Right ventricle myocardium inferior (tissue), 1 donor: ENCODE data around the gene RGS9. TPM values are rescaled to one million over a fixed set of nuclear protein-coding genes. Genes with fewer than 3 reads are reported as not detected.
A peak's percentile ranks its signal among the peaks of the same experiment; 100 is the strongest.

Experiments used
- ATAC-seq: fragments of 200-7000 bp; cut with Tn5 transposase; one replicate; pipeline ENCODE4 v1.9.1; 2020; ENCODE audit warnings: mild to moderate bottlenecking, moderate library complexity
- DNase-seq: peaks from one replicate; pipeline ENCODE4 v3.0.0; 2021; ENCODE audit errors: missing footprints
- intact Hi-C: fragments of 100-400 bp; cut with DNase I; formaldehyde crosslinking; loops from one replicate; pipeline ENCODE4 v1.11.0; 2022
- total RNA-seq: library from RNA; stranded (reverse); fragmentation: NEBNext Ultra II Directional; extraction: Animal tissue kit (Norgen Biotek cat#: 25700); gene quantifications from one replicate; pipeline ENCODE4 v1.2.1, GENCODE V29; 2021
- donor health status: DM: no; HTN: yes; CAD: no; lungs with severe emphysema.

The RGS9 gene
- total RNA-seq, 1 donor from 2014 or later: 2.8 TPM

- DNase-seq (no peak), ATAC-seq (no peak)
- intact Hi-C loops: no loop called here
Measured at GRCh38 chr17:65261682-65262636, 124.8 kb downstream of the RGS9 start.

- no peak for DNase-seq
- no peak for ATAC-seq
- intact Hi-C loops: no loop called here
Measured at GRCh38 chr17:65265276-65265675, 128.1 kb downstream of the RGS9 start.

- no peak for DNase-seq
- intact Hi-C loops: no loop called here
- no peak for ATAC-seq
Measured at GRCh38 chr17:65268832-65269231, 131.7 kb downstream of the RGS9 start.

- intact Hi-C loops: no loop called here
- ATAC-seq: no peak
- DNase-seq: no peak
Measured at GRCh38 chr17:65270499-65271253, 133.5 kb downstream of the RGS9 start.

GRCh38 chr17:65271296-65271695 lies 134.1 kb downstream of the RGS9 start:
- intact Hi-C loops: no loop called here
- ATAC-seq (peak; percentile 13), DNase-seq (no peak)

Other genes with a start within 250 kb of the RGS9 start
- gene LRRC37A3, start 217.9 kb upstream of the RGS9 start, total RNA-seq: 1.4 TPM
- gene GNA13, start 80.6 kb upstream of the RGS9 start, total RNA-seq: 22.1 TPM